HG03442 (cell line): ENCODE results near the gene PWWP2B.
A peak's percentile ranks its signal among the peaks of the same experiment; 100 is the strongest.
"Not testable (repeated sequence)": the region's sequence is repeated elsewhere in the genome, so short reads cannot be mapped to it uniquely, and the experiment has no call there.

Source experiments
- ATAC-seq: cut with Tn5 transposase; IDR thresholded peaks from one replicate; pipeline ENCODE4 v1.9.1; 2021; ENCODE audit warnings: mild to moderate bottlenecking, moderate library complexity; ENCODE audit not compliant: unreplicated experiment

Gene PWWP2B

DNA sequence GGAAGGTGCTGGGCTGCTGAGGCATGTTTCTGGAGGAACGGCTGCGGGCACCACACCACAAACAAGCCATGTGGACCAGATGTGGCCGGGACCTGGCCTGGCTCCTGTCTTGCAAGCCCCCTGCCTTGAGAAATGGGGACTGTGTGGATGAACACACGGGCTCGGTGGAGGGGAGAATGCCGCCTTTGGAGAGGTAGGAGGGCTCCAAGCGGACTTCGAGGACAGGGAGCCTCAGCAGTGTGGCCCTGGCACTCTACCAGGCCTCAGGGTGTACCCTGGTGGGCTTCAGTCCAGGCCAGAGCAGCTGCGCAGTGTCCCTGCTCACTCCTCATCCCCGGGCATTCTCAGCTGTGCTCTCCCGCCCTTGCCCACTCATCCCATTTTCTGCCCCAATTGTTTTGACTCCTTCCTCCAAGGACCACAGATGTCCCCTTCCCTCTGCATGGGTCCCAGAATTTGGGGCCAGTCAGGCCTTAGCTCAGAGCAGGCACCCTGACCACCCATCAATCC is 31.5 kb downstream of the PWWP2B start:
- ATAC-seq: no peak

DNA sequence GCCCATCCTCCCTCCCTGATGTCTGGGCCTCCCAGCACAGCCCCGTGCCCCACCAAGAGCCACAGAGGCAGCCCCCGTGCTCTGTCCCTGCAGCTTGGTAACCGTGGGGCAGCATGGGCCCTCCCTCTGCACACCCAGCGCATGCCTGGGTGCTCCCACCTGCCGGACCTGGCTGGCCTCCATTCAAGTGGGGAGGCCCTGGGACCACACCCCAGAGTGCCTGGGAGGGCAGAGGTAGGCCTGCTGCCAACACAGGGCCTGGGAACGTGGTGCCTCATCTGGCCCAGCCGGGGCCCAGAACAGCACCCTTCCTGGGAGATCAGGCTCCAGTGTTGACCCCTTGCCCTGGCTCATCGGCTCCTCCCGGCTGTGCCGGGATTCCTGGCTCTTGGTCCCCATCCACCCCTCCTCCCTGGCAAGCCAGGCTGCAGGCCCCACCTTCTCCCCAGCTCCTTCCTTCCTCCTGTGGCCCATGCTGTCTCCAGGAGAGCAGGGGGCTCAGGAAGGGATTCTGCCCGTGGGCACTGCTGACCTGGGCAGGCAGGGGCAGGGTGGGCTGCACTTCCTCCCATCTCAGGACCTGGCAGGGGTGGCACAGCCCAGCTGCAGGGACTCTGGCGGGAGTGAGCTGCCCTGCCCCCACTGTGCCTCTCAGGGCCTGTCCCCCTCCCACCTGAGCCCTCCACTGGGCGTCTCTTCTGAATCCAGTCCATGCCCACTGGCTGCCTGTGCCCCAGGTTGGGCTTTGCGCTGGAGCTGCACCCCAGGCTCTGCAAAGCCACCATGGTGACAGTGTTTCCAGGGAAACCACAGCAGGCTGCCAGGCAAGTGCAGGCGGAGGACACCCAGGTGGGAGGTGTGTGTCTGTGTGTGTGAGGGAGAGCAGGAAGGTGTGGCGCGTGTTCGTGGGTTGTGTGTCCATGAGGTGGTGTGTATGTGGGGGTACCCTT is 32.6 kb downstream of the PWWP2B start:
- ATAC-seq: no peak

DNA sequence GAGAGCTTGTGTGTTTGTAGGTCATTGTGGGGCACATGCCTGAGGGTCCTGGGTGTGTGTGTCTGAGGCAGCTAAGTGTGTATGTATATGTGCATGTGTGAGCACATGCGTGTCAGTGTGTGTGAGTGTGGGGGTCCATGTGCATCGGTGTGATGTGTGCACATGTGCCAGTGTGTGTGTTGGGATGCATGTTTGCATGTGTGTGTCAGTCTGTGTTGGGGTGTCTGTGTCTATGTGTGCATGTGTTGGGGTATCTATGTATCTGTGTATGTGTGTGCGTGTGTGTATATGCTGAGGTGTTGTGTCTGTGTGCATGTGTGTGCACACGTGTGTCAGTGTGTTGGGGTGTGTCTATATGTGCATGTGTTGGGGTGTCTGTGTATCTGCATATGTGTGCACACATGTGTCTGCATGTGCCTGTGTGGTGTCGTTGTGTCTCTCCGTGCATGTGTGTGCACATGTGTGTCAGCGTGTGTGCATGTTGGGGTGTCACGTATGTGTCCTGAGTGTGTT is 33.3 kb downstream of the PWWP2B start:
- no peak for ATAC-seq

DNA sequence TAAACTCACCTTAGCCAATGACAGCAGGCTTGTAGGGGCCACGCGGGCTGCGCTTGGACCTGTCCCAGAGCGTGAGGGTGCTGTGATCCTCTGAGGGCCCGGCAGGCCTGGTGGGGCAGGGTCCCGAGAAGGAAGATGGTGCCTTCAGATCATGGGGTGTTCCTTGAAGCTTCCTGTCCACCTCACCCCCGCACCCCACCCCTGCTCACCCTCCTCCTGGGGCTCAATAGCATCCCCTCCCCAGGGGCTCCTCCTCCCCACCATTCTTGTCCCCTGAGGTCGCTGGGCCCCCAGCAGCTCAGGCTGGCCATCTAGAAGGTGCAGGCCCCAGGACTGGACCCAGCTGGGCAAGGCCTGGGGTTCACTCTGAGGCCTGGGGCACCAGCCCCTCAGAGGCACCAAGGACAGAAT is 33.9 kb downstream of the PWWP2B start:
- ATAC-seq: no peak

DNA sequence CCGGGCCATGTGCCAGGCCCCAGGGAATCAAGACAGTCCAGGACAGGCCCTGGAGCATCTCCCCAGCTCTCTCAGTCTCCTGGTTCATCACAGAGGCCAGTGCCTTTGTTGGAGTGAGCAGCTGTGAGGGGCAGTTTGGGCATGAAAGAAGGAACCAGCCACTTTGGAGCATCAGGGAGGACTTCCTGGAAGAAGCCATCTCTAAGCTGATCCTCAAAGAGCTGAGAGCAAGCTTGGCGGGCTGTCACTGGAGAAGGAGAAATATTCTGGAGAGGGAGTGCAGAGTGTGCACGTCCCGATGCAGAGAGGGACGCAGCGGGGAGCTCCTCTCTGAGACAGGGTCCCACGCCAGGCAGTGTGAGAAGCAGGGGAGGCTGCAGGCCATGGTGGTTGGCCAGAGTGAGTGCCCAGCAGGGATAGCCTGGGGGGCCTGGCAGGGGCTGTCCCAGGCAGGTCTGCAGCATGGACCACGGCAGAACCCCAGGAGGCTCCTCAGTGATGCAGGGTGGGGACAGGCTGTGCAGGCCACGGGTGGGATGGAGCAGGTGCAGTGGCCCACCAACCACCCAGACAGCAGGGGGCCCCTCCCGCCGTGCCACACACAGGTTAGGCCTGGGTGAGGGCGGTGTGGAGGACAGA is 34.7 kb downstream of the PWWP2B start:
- no peak for ATAC-seq

DNA sequence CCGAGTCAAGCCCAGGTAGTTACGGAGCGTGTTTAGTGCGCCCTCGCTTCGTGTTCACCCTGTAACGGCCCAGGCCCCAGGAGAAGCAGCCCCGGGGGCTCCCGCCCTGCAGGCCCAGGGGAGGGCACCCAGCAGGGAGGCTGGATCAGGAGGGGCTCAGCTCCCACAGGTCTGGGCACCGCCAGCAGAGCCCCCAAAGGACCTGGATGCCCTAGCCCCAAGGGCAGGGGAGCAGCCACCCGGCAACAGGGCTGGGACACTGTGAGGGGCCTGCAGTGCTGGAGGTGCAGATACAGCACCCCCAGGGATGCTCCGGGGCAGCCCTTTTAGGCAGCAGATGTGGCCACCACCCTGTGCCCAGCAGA is 35.2 kb downstream of the PWWP2B start:
- no peak for ATAC-seq

DNA sequence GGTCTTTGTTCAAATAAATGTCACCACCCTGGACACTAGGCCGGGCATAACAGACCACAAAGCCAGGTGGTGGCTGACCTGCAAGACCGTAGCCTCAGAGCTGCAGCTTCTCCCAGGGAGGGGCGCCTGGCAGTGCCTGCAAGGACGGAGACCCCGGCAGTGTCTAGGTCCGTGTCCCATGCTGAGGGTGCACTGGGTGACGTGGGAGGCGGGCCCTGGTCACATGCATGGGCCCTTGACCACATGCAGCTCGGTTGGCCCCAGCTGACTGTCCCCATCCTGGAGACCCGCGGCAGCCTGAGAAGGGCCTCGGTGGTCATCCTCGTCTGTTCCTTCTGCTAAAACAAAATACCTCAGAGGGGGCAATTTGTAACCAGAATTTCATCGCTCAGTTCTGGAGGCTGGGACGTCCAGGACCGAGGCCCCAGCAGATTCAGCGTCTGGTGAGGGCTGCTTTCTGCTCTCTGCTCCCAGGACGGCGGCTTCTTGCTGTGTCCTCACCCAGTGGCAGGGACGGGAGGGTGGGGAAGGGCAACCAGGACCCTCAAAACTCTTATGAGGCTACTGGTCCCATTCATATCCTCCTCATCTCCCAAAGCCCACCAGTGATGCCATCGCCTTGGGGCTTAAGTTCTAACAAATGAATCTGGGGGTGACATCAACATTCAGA is 36.8 kb downstream of the PWWP2B start:
- no peak for ATAC-seq

DNA sequence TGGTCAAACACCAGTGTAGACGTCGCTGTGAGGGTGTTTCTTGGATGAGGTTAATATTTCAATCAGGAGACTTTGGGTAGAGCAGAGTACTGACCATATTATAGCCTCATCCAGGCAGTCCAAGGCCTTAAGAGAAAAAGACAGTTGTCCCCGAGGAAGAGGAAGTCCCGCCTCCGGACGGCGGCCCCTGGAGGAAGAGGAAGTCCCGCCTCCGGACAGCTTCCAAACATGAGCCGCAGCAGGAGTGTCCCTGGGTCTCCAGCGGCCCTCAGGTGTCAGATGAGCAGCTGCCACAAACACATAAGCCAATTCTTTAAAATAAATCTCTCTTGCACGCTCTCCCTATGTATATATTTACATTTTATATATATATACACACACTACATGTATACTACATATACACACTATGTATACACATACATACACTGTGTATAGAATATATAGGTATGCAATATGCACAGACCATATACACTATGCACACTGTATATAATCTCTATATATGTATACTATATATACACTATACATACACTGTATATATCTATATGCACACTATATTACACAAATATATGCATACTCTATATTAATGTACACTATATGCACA is 37.5 kb downstream of the PWWP2B start:
- peak; percentile 51 for ATAC-seq

DNA sequence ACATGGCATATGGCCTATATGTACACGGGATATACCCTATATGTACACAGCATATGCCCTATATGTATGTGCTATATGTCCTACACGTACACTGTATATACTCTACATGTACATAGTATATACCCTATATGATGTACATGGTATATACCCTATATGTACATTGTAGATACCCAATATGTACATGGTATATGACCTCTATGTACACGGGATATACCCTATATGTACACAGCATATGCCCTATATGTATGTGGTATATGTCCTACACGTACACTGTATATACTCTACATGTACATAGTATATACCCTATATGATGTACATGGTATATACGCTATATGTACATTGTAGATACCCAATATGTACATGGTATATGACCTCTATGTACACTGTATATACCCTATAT is 38.3 kb downstream of the PWWP2B start:
- ATAC-seq: not testable (repeated sequence)

DNA sequence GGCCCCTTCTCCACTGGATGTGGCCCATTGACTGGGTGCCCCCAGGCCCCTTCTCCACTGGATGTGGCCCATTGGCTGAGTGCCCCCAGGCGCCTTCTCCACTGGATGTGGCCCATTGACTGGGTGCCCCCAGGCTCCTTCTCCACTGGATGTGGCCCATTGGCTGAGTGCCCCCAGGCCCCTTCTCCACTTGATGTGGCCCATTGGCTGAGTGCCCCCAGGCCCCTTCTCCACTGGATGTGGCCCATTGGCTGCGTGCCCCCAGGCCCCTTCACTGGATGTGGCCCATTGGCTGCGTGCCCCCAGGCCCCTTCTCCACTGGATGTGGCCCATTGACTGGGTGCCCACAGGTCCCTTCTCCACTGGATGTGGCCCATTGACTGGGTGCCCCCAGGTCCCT is 39.1 kb downstream of the PWWP2B start:
- ATAC-seq: not testable (repeated sequence)

DNA sequence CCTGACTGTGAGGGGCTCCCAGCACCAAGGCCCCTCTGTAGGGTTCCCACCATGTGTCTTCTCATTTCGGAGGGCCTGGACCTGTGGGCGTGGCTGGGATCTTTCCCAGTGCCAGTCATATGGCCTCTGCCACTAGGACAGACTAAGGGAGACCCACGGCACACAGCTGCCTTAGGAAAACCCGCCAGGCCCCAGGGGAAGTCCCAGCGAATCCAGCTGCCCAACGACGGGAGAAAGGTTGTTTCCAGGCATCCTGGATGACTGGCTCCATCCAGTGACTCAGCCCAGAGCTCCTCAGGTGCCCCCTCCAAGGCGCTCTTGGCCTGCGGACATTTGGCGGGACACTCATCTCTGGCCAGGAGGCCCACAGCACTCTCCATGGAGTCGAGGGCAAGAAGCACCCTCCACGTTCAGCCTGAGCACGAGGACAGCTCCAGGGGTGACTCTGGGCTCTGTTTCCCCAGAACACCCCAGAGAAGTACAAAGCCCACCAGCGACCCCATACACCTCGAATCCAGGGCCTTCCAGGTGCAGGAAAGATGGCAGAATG is 39.9 kb downstream of the PWWP2B start:
- ATAC-seq: no peak

DNA sequence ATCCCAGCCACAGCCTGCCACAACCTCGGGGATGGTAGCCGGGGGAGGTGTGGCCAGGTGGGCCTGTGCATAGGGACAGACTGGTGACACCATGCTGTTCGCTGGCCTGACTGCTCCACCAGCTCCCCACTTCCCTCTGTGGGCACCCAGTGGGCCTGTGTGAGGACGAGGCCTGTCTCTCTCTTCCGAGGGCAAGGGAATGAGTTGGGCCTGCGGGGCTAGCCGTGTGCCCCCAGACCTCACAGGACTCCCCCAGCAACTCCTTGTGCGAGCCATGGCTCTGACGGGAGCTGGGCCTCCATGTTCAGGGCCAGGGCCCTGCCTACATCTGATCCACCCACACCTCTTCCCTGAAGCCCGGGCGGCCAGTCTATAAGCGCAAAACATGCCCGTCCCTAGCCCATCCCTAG is 40.5 kb downstream of the PWWP2B start:
- ATAC-seq: no peak

DNA sequence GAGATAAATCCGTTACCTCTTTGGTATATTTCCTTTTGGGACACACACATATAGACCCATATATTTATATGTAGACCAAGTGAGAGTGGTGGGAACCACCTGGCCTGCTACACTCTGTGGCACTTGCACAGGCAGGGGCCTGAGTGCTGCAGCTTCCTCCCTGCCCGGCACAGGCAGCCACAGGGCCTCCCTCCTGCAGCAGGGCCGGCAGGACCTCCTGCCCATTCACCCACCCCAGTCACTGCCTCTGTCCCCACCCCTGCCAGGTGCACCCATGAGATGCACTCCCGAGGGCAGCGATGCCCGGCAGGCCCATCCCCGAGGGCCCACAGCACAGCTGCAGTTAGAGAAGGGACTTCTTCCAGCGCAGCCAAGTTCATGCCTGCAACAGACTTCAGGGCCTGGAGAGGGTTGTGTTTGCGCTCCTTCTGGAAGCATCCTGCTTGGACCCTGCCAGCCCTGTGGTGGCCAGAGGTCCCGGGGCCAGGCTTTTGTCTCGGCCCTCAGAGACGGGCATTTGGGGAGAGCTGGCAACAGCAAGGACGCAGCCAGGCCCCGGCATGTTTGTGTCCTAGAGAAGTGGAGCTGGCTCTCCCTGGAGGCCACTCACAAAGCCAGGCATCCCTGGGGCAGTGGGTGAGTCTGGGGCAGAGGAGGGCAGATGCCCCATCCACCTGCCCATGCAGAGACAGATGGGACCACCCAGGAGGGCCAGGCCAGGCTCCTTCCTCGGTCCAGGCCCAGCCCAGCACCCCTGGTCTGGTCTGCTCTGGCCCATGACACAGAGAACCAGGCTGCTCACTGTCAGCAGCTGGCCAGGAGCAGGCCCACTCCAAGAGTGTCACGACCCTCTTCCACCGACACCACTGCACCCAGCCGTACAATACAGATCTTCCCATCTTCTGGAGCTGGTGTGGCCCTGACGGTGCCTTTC is 41.4 kb downstream of the PWWP2B start:
- no peak for ATAC-seq

DNA sequence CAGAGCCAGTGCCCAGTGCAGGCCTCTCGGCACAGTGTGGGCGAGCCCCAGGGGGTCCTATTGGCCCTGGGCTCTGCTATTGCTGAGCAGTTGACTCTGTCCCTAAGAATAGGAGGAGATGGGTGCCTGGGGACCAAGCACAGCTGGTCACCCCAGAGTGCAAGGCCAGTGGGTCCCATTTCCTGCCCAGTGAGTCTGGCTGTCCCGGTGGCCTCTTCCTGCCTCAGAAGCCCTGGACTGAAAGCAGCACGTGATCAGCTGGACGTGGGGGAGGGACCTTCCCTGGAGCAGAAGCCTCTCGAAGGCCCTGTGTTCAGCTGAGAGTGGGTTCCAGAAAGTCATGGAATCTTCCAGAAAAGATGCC is 42.0 kb downstream of the PWWP2B start:
- ATAC-seq: no peak

DNA sequence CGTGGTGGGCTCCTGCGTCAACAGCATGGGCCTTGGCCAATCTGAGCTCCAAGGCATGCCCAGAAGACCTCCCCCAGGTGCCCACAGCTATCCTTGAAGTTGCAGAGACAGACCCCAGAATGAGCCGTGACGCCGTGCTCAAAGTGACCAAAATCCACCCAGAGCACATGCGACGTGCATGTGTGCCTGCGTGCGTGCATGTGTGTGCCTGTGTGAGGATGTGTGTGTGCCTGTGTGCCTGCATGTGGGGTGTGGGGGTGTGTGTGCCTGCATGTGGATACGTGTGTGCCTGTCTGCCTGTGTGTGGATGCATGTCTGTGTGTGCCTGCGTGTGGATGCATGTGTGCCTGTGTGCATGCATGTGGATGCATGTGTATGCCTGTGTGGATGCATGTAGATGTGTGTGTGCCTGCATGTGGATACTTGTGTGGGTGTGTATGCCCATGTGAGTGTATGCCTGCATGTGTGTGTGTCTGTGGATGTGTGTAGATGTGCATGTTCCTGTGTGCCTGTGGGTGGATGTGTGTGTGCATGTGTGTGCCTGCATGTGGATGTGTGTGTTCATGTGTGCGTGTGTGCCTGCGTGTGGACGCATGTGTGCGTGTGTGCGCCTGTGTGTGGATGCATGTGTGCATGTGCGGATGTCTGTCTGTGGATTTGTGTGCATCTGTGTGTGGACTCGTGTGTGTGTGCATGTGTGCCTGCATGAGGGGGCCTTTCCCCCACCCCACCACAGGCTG is 42.6 kb downstream of the PWWP2B start:
- no peak for ATAC-seq

DNA sequence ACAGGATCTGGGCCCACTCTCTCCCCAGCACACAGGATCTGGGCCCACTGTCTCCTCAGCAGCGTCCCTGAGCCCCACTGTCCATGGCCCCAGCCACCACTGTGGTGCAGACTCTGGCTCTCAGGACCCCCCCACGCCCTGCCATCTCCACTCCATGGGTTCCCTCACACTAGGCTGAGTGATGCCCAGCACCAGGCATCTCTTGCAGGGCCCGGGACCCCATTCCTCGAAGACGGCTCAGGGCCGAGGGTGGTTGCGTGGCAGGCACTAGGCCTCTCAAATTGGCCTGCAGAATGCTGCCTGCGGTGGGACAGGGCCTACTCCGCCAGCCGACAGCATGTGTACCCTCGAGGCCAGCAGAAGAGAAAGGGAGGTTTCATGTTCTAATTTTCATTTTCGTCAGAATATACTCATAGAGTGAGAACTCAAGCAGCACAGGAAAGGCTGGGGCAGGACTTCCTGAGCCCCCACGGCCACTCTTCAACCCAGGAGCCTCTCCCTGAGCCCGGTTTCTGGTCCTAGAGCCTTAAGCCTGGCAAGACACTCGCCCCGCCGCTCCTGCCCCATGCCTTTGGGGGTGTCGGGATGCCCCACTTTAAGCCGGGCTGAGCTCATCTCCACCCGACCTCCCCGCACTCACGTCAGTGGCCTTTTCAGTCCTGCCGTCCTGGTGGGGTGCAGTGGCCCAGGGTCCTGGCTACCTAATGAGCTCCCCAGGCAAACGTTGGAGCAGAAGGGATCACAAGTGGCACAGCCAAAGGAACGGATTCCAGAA is 44.0 kb downstream of the PWWP2B start:
- ATAC-seq: no peak

DNA sequence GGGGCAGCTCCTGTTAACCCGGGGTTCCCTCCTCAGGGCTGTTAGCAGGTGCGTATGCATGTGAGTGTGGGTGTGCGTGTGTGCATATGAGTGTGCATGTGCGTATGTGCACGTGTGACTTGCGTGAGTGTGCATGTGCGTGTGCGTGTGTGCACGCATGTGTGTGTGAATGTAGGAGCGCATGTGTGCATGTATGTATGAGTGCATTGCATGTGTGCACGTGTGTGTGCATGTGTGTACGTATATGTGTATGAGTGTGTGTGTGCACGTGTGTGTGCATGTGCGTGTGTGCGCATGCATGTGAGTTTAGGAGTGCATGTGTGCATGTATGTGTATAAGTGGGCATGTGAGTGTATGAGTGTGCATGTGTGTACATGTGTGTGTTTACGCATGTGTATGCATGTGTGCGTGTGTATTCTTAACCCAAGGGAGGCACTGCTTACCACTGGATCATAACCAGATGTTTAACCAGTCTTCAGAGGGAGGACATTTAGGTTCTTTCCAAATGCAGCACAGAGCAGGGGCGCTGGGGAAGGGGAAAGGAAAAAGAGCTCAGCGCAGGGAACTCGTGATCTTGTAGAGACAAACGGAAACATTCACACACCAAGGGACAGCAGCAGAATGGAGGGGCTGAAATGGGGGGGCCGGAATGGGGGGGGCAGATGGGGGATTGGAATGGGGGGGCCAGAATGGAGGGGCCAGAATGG is 45.0 kb downstream of the PWWP2B start:
- no peak for ATAC-seq

DNA sequence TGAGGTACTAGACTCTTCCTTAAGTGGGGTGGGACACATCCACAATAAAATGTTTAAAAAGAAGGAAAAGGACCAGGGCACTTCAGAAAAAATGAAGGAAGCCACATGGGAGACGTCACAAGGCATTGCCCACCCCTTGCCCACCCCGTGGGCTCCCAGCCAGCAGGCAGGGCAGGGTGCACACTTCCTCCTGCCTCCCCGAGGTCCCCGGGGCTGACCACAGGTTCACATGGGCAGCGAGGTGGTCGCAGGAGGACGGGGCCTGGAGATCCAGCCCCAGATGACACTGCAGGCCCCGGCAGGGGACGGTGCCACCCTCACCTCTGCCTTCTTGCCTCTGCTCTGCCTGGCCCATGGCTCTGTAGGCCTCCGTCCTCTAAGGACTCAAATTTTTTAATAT is 45.6 kb downstream of the PWWP2B start:
- no peak for ATAC-seq
